Measurements from ENCODE around the gene CPEB3. TPM values are rescaled to one million over a fixed set of nuclear protein-coding genes. Genes with fewer than 3 reads are reported as not detected.

The CPEB3 gene
- total and polyA plus RNA-seq, 9 of the 15 experiments (the other 6 are each of a cell fraction or from before 2014, with no cell fraction given), result 0.15 to 1.2 (median 0.51) TPM

GRCh38 chr10:92125144-92125543 lies 165.7 kb downstream of the CPEB3 start:
- FAIRE-seq (no peak), DNase-seq (ENCODE audit: extremely low read depth in 1 of 4, low spot score in 3 of 4) (no peak), ATAC-seq (no peak)
- no peaks in the 10 kb centered on the region for H3K36me3 ChIP-seq (ENCODE audit: control insufficient read depth, insufficient read depth, low read length)
- H3K4me1 ChIP-seq (replicated peaks in 1 of 2; ENCODE audit: control insufficient read depth in 2 of 2, insufficient read depth in 2 of 2, low read length in 2 of 2), result no peaks in the 10 kb centered on the region
- no peaks in the 10 kb centered on the region for H3K79me2 ChIP-seq (ENCODE audit: control insufficient read depth, insufficient read depth, low read length)
- in situ Hi-C loops (cut with MboI) (no loop called here), intact Hi-C loops (cut with micrococcal nuclease) (no loop called here)
- no peak overlapping the region for H3K4me2 ChIP-seq (ENCODE audit: insufficient read depth, low read length)
- H3K9ac ChIP-seq (ENCODE audit: insufficient read depth in 1 of 2, low read depth in 2 of 2, low read length in 2 of 2), result no peak overlapping the region
- H3K9me1 ChIP-seq (ENCODE audit: control insufficient read depth, insufficient read depth, low read length), result no peaks in the 10 kb centered on the region
- no peak overlapping the region for H3K4me3 ChIP-seq
- no peaks in the 10 kb centered on the region for H3K27me3 ChIP-seq (ENCODE audit: control insufficient read depth in 2 of 2, insufficient read depth in 2 of 2, low read length in 2 of 2)
- H2AFZ ChIP-seq (ENCODE audit: low read depth, low read length), result no peak overlapping the region
- ChIA-PET CTCF (ENCODE audit: low intra/inter-chr PET ratio) (no interaction called here), POLR2A (interaction anchor here (1.1 to 1.8 kb wide), 3 partner anchors 9 to 23 kb away, joined by 3 to 6 read pairs (median 5); no protein-coding TSS in a partner anchor)
- no peak overlapping the region for H3K27ac ChIP-seq (ENCODE audit: extremely low read depth, low read depth, low read length)
- BruUV-seq (replicated peaks), result no TSS peak
- no peaks in the 10 kb centered on the region for H4K20me1 ChIP-seq (replicated peaks; ENCODE audit: control insufficient read depth, insufficient read depth, low read length)
- no peaks in the 10 kb centered on the region for H3K9me3 ChIP-seq (replicated peaks; ENCODE audit: control insufficient read depth, insufficient read depth, low read depth, low read length)
- TF ChIP-seq RBM14 (IDR thresholded peaks at IDR 0.05; ENCODE audit: borderline replicate concordance, insufficient read depth, low read depth, low read length), result no peak
- TF ChIP-seq, protein P1, sequence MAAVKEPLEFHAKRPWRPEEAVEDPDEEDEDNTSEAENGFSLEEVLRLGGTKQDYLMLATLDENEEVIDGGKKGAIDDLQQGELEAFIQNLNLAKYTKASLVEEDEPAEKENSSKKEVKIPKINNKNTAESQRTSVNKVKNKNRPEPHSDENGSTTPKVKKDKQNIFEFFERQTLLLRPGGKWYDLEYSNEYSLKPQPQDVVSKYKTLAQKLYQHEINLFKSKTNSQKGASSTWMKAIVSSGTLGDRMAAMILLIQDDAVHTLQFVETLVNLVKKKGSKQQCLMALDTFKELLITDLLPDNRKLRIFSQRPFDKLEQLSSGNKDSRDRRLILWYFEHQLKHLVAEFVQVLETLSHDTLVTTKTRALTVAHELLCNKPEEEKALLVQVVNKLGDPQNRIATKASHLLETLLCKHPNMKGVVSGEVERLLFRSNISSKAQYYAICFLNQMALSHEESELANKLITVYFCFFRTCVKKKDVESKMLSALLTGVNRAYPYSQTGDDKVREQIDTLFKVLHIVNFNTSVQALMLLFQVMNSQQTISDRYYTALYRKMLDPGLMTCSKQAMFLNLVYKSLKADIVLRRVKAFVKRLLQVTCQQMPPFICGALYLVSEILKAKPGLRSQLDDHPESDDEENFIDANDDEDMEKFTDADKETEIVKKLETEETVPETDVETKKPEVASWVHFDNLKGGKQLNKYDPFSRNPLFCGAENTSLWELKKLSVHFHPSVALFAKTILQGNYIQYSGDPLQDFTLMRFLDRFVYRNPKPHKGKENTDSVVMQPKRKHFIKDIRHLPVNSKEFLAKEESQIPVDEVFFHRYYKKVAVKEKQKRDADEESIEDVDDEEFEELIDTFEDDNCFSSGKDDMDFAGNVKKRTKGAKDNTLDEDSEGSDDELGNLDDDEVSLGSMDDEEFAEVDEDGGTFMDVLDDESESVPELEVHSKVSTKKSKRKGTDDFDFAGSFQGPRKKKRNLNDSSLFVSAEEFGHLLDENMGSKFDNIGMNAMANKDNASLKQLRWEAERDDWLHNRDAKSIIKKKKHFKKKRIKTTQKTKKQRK (IDR thresholded peaks at IDR 0.05; ENCODE audit: borderline replicate concordance, low read depth, low read length), result no peak
- TF ChIP-seq, protein P2, sequence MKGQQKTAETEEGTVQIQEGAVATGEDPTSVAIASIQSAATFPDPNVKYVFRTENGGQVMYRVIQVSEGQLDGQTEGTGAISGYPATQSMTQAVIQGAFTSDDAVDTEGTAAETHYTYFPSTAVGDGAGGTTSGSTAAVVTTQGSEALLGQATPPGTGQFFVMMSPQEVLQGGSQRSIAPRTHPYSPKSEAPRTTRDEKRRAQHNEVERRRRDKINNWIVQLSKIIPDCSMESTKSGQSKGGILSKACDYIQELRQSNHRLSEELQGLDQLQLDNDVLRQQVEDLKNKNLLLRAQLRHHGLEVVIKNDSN (CRISPR knock-in tag; IDR thresholded peaks at IDR 0.05), result no peak
- TF ChIP-seq, protein P3, sequence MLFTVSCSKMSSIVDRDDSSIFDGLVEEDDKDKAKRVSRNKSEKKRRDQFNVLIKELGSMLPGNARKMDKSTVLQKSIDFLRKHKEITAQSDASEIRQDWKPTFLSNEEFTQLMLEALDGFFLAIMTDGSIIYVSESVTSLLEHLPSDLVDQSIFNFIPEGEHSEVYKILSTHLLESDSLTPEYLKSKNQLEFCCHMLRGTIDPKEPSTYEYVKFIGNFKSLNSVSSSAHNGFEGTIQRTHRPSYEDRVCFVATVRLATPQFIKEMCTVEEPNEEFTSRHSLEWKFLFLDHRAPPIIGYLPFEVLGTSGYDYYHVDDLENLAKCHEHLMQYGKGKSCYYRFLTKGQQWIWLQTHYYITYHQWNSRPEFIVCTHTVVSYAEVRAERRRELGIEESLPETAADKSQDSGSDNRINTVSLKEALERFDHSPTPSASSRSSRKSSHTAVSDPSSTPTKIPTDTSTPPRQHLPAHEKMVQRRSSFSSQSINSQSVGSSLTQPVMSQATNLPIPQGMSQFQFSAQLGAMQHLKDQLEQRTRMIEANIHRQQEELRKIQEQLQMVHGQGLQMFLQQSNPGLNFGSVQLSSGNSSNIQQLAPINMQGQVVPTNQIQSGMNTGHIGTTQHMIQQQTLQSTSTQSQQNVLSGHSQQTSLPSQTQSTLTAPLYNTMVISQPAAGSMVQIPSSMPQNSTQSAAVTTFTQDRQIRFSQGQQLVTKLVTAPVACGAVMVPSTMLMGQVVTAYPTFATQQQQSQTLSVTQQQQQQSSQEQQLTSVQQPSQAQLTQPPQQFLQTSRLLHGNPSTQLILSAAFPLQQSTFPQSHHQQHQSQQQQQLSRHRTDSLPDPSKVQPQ (CRISPR knock-in tag; IDR thresholded peaks at IDR 0.05; ENCODE audit: borderline replicate concordance), result no peak
- TF ChIP-seq TBP (optimal IDR thresholded peaks at IDR 0.05; ENCODE audit: low read depth, low read length), result no peak
- no peak for TF ChIP-seq COPS2 (conservative IDR thresholded peaks at IDR 0.05)
- no peak for TF ChIP-seq RBM25 (IDR thresholded peaks at IDR 0.05; ENCODE audit: low read depth, low read length, severe bottlenecking)
- no peak for TF ChIP-seq NFE2L1 (tag; IDR thresholded peaks at IDR 0.05; ENCODE audit: borderline replicate concordance, low read depth)
- no peak for TF ChIP-seq GTF3C2 (IDR thresholded peaks at IDR 0.05; ENCODE audit: borderline replicate concordance, extremely low read depth, insufficient read length)
- TF ChIP-seq TARDBP (IDR thresholded peaks at IDR 0.05), result no peak
- no peak for TF ChIP-seq NCOR1 (IDR thresholded peaks at IDR 0.05)
- TF ChIP-seq EP400 (IDR thresholded peaks at IDR 0.05), result no peak

Data from K562 (cell line).